Measurements from ENCODE around the gene DAB2IP. TPM values are rescaled to one million over a fixed set of nuclear protein-coding genes. Genes with fewer than 3 reads are reported as not detected.

The DAB2IP gene
- total RNA-seq, 1 experiment from 2014 or later = 56.3 TPM

GRCh38 chr9:121637713-121638220 is 13.7 kb upstream of the DAB2IP start:
- no peak for TF ChIP-seq CTCF (IDR thresholded peaks at IDR 0.05; ENCODE audit: unreplicated experiment)
- intact Hi-C loops (cut with micrococcal nuclease; ENCODE audit: unreplicated experiment) = no loop called here
- BruUV-seq (replicated peaks) = no TSS peak
- no peaks in the 10 kb centered on the region for H3K36me3 Mint-ChIP-seq (ENCODE audit: insufficient read depth, unreplicated experiment)
- no peak for DNase-seq
- no peak overlapping the region for H3K4me3 Mint-ChIP-seq (ENCODE audit: low read depth, unreplicated experiment)
- CTCF ChIA-PET = interaction anchor here (1.2 kb wide), 1 partner anchor 49 kb away, joined by 3 read pairs; no protein-coding TSS in a partner anchor
- H3K9me3 Mint-ChIP-seq (ENCODE audit: low read depth, unreplicated experiment) = no peaks in the 10 kb centered on the region
- H3K27me3 Mint-ChIP-seq (ENCODE audit: unreplicated experiment) = no peaks in the 10 kb centered on the region
- no peak overlapping the region for H3K27ac Mint-ChIP-seq (ENCODE audit: unreplicated experiment)
- H3K4me1 Mint-ChIP-seq (ENCODE audit: low read depth, unreplicated experiment) = peaks cover 35% of the 10 kb centered on the region

- intact Hi-C loops (cut with micrococcal nuclease; ENCODE audit: unreplicated experiment) = no loop called here
- H3K9me3 Mint-ChIP-seq (ENCODE audit: low read depth, unreplicated experiment) = no peaks in the 10 kb centered on the region
- no peak overlapping the region for H3K4me3 Mint-ChIP-seq (ENCODE audit: low read depth, unreplicated experiment)
- CTCF ChIA-PET = interaction anchor here (1.2 kb wide), 1 partner anchor 49 kb away, joined by 3 read pairs; no protein-coding TSS in a partner anchor
- peaks cover 33% of the 10 kb centered on the region for H3K4me1 Mint-ChIP-seq (ENCODE audit: low read depth, unreplicated experiment)
- no peak for TF ChIP-seq CTCF (IDR thresholded peaks at IDR 0.05; ENCODE audit: unreplicated experiment)
- H3K27ac Mint-ChIP-seq (ENCODE audit: unreplicated experiment) = no peak overlapping the region
- H3K27me3 Mint-ChIP-seq (ENCODE audit: unreplicated experiment) = no peaks in the 10 kb centered on the region
- no peak for DNase-seq
- no TSS peak for BruUV-seq (replicated peaks)
- H3K36me3 Mint-ChIP-seq (ENCODE audit: insufficient read depth, unreplicated experiment) = no peaks in the 10 kb centered on the region
These were observed 13.0 kb upstream of the DAB2IP start for GRCh38 chr9:121638399-121638798.

GRCh38 chr9:121638901-121639592 is 12.4 kb upstream of the DAB2IP start:
- Mint-ChIP-seq H3K9me3 (ENCODE audit: low read depth, unreplicated experiment) (no peaks in the 10 kb centered on the region), H3K4me1 (ENCODE audit: low read depth, unreplicated experiment) (peaks cover 27% of the 10 kb centered on the region), H3K27me3 (ENCODE audit: unreplicated experiment) (no peaks in the 10 kb centered on the region), H3K36me3 (ENCODE audit: insufficient read depth, unreplicated experiment) (no peaks in the 10 kb centered on the region), H3K27ac (ENCODE audit: unreplicated experiment) (no peak overlapping the region), H3K4me3 (ENCODE audit: low read depth, unreplicated experiment) (no peak overlapping the region)
- CTCF ChIA-PET = interaction anchor here (1.2 kb wide), 1 partner anchor 48 kb away, joined by 3 read pairs; no protein-coding TSS in a partner anchor
- TF ChIP-seq CTCF (IDR thresholded peaks at IDR 0.05; ENCODE audit: unreplicated experiment) = no peak
- no TSS peak for BruUV-seq (replicated peaks)
- DNase-seq = no peak
- intact Hi-C loops (cut with micrococcal nuclease; ENCODE audit: unreplicated experiment) = no loop called here

GRCh38 chr9:121639619-121640018 is 11.8 kb upstream of the DAB2IP start:
- CTCF ChIA-PET = interaction anchor here (1.3 kb wide), 2 partner anchors 44 to 47 kb away, joined by 5 to 7 read pairs; no protein-coding TSS in a partner anchor
- BruUV-seq (replicated peaks) = no TSS peak
- H3K4me1 Mint-ChIP-seq (ENCODE audit: low read depth, unreplicated experiment) = peaks cover 21% of the 10 kb centered on the region

More at GRCh38 chr9:121639619-121640018, 11.8 kb upstream of the DAB2IP start:
- no peaks in the 10 kb centered on the region for H3K27me3 Mint-ChIP-seq (ENCODE audit: unreplicated experiment)
- intact Hi-C loops (cut with micrococcal nuclease; ENCODE audit: unreplicated experiment) = no loop called here
- no peak for TF ChIP-seq CTCF (IDR thresholded peaks at IDR 0.05; ENCODE audit: unreplicated experiment)
- no peak for DNase-seq
- no peak overlapping the region for H3K4me3 Mint-ChIP-seq (ENCODE audit: low read depth, unreplicated experiment)
- H3K27ac Mint-ChIP-seq (ENCODE audit: unreplicated experiment) = no peak overlapping the region
- H3K36me3 Mint-ChIP-seq (ENCODE audit: insufficient read depth, unreplicated experiment) = no peaks in the 10 kb centered on the region
- no peaks in the 10 kb centered on the region for H3K9me3 Mint-ChIP-seq (ENCODE audit: low read depth, unreplicated experiment)

Measured in Calu3 (cell line).